Common myeloid progenitor, CD34-positive (primary cell): ENCODE results near the gene DOCK4.

ENCODE experiments used
- CTCF ChIA-PET: fragments of 350-600 bp; sonication (Branson Sonifier 250); formaldehyde crosslinking; loops from one replicate; lab custom pipeline; 2021; ENCODE audit warnings: antibody characterized with exemption; lab: Charles Lee
- POLR2A ChIA-PET: fragments of 350-600 bp; sonication (Branson Sonifier 250); formaldehyde crosslinking; loops from one replicate; lab custom pipeline; 2021; ENCODE audit warnings: antibody characterized with exemption; lab: Charles Lee
- DNase-seq, 3 donors: peaks; one replicate each; pipeline versions ENCODE4 v3.0.0 to v3.0.0-alpha.2; 2013
- H3K27ac ChIP-seq, 2 experiments: 1 replicate in 1 of 2; 2 replicates in 1 of 2; pipeline ENCODE4 v1.7.0; 2013; ENCODE audit warnings: inconsistent platforms in 2 of 2, low read length in 2 of 2, mild to moderate bottlenecking in 2 of 2, low read depth in 1 of 2, moderate library complexity in 1 of 2; ENCODE audit not compliant: severe bottlenecking in 2 of 2, insufficient read depth in 1 of 2, poor library complexity in 1 of 2
- H3K27me3 ChIP-seq, 5 experiments: replicated peaks in 2 of 5; 1 replicate in 3 of 5; 2 replicates in 2 of 5; pipeline versions ENCODE4 v1.6.1 to v1.7.0; 2013; ENCODE audit warnings: low read length in 4 of 5, mild to moderate bottlenecking in 2 of 5, moderate library complexity in 2 of 5, inconsistent platforms in 1 of 5; ENCODE audit not compliant: insufficient read depth in 5 of 5, control insufficient read depth in 4 of 5
- H3K36me3 ChIP-seq, 4 experiments: 1 replicate in 2 of 4; 2 replicates in 2 of 4; pipeline versions ENCODE4 v1.6.1 to v1.7.0; 2013; ENCODE audit warnings: low read length in 3 of 4, control low read depth in 1 of 4, mild to moderate bottlenecking in 1 of 4; ENCODE audit not compliant: control insufficient read depth in 4 of 4, insufficient read depth in 4 of 4
- H3K4me1 ChIP-seq, 4 experiments: 1 replicate in 3 of 4; 2 replicates in 1 of 4; pipeline versions ENCODE4 v1.6.1 to v1.7.1; 2013; ENCODE audit warnings: low read length in 3 of 4, mild to moderate bottlenecking in 3 of 4, control low read depth in 1 of 4, inconsistent platforms in 1 of 4, moderate library complexity in 1 of 4; ENCODE audit not compliant: control insufficient read depth in 4 of 4, insufficient read depth in 4 of 4; ENCODE audit errors: control extremely low read depth in 1 of 4
- H3K4me3 ChIP-seq, 7 experiments: 1 replicate in 4 of 7; 2 replicates in 3 of 7; pipeline versions ENCODE4 v1.5.1 to v1.7.0; 2013; ENCODE audit warnings: mild to moderate bottlenecking in 7 of 7, low read length in 6 of 7, moderate library complexity in 6 of 7, inconsistent platforms in 2 of 7, low read depth in 2 of 7, control low read depth in 1 of 7; ENCODE audit not compliant: insufficient read depth in 4 of 7, control insufficient read depth in 1 of 7; ENCODE audit errors: extremely low read depth in 1 of 7
- H3K9me3 ChIP-seq, 5 experiments: 1 replicate in 4 of 5; 2 replicates in 1 of 5; pipeline versions ENCODE4 v1.6.1 to v1.7.1; 2013; ENCODE audit warnings: low read length in 4 of 5, mild to moderate bottlenecking in 2 of 5, inconsistent platforms in 1 of 5, low read depth in 1 of 5, moderate library complexity in 1 of 5; ENCODE audit not compliant: control insufficient read depth in 4 of 5, insufficient read depth in 2 of 5; ENCODE audit errors: control extremely low read depth in 1 of 5
- WGBS: methylation state at CpG from one replicate; pipeline ENCODE4 v1.1.5; 2013; ENCODE audit not compliant: insufficient coverage; 5-methylcytosine and 5-hydroxymethylcytosine counted together

DOCK4 gene

GRCh38 chr7:112092709-112093395, 113.3 kb downstream of the DOCK4 start:
- peaks cover 0 to 5% (median 0%) of the 10 kb centered on the region in 4 experiments for H3K4me1 ChIP-seq
- no peaks in the 10 kb centered on the region for H3K27me3 ChIP-seq
- DNase-seq, result no peak
- ChIA-PET CTCF (interaction anchor here (0.8 kb wide), 1 partner anchor 13 kb away, joined by 6 read pairs; no protein-coding TSS in a partner anchor), POLR2A (no interaction called here)
- no peaks in the 10 kb centered on the region for H3K36me3 ChIP-seq
- H3K4me3 ChIP-seq, result no peak overlapping the region
- no peaks in the 10 kb centered on the region for H3K9me3 ChIP-seq
- H3K27ac ChIP-seq, result no peak overlapping the region
- WGBS, result 90% methylated on average over 1 of the region's 5 CpGs

GRCh38 chr7:112092306-112092705, 113.9 kb downstream of the DOCK4 start:
- ChIA-PET POLR2A (no interaction called here), CTCF (no interaction called here)
- DNase-seq, result no peak
- no peaks in the 10 kb centered on the region for H3K27me3 ChIP-seq
- H3K4me1 ChIP-seq, result peaks cover 0 to 5% (median 0%) of the 10 kb centered on the region in 4 experiments
- H3K27ac ChIP-seq, result no peak overlapping the region
- H3K36me3 ChIP-seq, result no peaks in the 10 kb centered on the region
- H3K9me3 ChIP-seq, result no peaks in the 10 kb centered on the region
- 98% methylated on average over 8 of the region's 8 CpGs for WGBS
- H3K4me3 ChIP-seq, result no peak overlapping the region

GRCh38 chr7:112091768-112092167, 114.4 kb downstream of the DOCK4 start:
- ChIA-PET CTCF (no interaction called here), POLR2A (no interaction called here)
- WGBS, result 100% methylated on average over 3 of the region's 3 CpGs

GRCh38 chr7:112089551-112089950, 116.6 kb downstream of the DOCK4 start:
- POLR2A ChIA-PET, result no interaction called here
- peaks cover 0 to 7% (median under 1%) of the 10 kb centered on the region in 4 experiments for H3K4me1 ChIP-seq
- no peak overlapping the region for H3K27ac ChIP-seq
- CTCF ChIA-PET, result interaction anchor here (0.9 to 1.2 kb wide), 2 partner anchors 10 to 62 kb away, joined by 4 read pairs; no protein-coding TSS in a partner anchor
- no peak overlapping the region for H3K4me3 ChIP-seq
- DNase-seq, result no peak
- H3K36me3 ChIP-seq, result no peaks in the 10 kb centered on the region
- 56% methylated on average over 3 of the region's 4 CpGs for WGBS
- no peaks in the 10 kb centered on the region for H3K27me3 ChIP-seq
- H3K9me3 ChIP-seq, result no peaks in the 10 kb centered on the region

More at GRCh38 chr7:112091768-112092167, 114.4 kb downstream of the DOCK4 start:
- no peaks in the 10 kb centered on the region for H3K27me3 ChIP-seq
- peaks cover 0 to 5% (median 0%) of the 10 kb centered on the region in 4 experiments for H3K4me1 ChIP-seq
- no peaks in the 10 kb centered on the region for H3K36me3 ChIP-seq
- H3K4me3 ChIP-seq, result no peak overlapping the region
- no peak for DNase-seq
- H3K27ac ChIP-seq, result no peak overlapping the region
- no peaks in the 10 kb centered on the region for H3K9me3 ChIP-seq

GRCh38 chr7:112088484-112089016, 117.6 kb downstream of the DOCK4 start:
- Histone ChIP-seq H3K4me1 (peaks cover 0 to 16% (median 3%) of the 10 kb centered on the region in 4 experiments), H3K27me3 (no peaks in the 10 kb centered on the region), H3K36me3 (no peaks in the 10 kb centered on the region), H3K4me3 (no peak overlapping the region), H3K9me3 (no peaks in the 10 kb centered on the region), H3K27ac (no peak overlapping the region)
- ChIA-PET POLR2A (no interaction called here), CTCF (interaction anchor here (0.6 kb wide), 1 partner anchor 256 kb away, joined by 3 read pairs; no protein-coding TSS in a partner anchor)
- 100% methylated on average over 1 of the region's 4 CpGs for WGBS
- DNase-seq, result no peak

GRCh38 chr7:112086496-112087254, 119.5 kb downstream of the DOCK4 start:
- POLR2A ChIA-PET, result no interaction called here
- no peak for DNase-seq
- H3K27ac ChIP-seq, result no peak overlapping the region
- no peaks in the 10 kb centered on the region for H3K36me3 ChIP-seq
- WGBS, result 93% methylated on average over 2 of the region's 3 CpGs
- no peaks in the 10 kb centered on the region for H3K27me3 ChIP-seq
- peaks cover 0 to 25% (median 8%) of the 10 kb centered on the region in 4 experiments for H3K4me1 ChIP-seq
- H3K4me3 ChIP-seq, result no peak overlapping the region
- no peaks in the 10 kb centered on the region for H3K9me3 ChIP-seq
- CTCF ChIA-PET, result no interaction called here
